HG03159 (cell line): ENCODE measurements around the gene RTN1.

Experiments used
- ATAC-seq: cut with Tn5 transposase; IDR thresholded peaks from one replicate; pipeline ENCODE4 v1.9.1; 2021; ENCODE audit warnings: mild to moderate bottlenecking, moderate library complexity; ENCODE audit not compliant: unreplicated experiment

The RTN1 gene

GRCh38 chr14:59576332-59577294 is 294.0 kb downstream of the RTN1 start, which contains the start of gene CCDC175:
CCDC175 (minus strand) TSS chr14:59576812; CDS start chr14:59576775, 37 bp downstream.
- peak; percentile 97 for ATAC-seq

GRCh38 chr14:59570122-59570521 is 300.5 kb downstream of the RTN1 start:
- no peak for ATAC-seq

DNA sequence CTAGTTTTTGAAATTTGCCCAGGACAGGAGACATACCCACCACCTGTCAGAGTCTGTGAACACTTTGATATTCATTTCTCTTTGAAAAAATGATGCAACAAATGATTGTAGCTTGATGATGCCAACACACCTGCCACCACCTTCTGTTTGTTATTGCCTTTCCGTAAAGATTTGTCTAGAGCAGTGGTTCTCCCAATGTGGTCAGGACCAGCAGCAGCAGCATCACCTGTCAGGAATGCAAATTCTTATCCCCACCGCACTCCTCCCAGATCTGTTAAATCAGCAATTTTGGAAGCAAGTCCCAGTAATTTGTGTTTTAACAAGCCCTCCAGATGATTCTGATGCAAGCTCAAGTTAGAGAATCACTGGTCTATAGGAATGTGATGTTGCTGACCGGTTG is 303.9 kb downstream of the RTN1 start:
- ATAC-seq = no peak

GRCh38 chr14:59566296-59566695 is 304.3 kb downstream of the RTN1 start:
- no peak for ATAC-seq

DNA sequence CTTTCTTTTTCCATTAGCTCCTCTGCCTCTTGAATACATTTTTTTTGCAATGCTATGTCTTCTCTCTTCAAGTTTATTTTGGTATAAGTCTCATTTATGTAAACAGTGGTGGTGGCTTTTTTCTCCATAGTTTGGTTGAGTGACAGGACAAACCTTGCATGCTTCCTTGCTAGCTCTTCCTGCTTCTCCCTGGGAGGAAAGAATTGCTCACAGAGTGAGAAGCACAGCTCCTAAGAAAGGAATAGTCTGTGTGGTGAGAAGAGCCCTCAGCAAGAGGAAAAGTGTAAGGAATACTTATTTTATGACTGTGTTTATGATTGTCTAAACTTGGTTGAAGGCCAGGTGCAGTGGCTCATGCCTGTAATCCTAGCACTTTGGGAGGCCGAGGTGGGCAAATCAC is 305.5 kb downstream of the RTN1 start:
- ATAC-seq = no peak

DNA sequence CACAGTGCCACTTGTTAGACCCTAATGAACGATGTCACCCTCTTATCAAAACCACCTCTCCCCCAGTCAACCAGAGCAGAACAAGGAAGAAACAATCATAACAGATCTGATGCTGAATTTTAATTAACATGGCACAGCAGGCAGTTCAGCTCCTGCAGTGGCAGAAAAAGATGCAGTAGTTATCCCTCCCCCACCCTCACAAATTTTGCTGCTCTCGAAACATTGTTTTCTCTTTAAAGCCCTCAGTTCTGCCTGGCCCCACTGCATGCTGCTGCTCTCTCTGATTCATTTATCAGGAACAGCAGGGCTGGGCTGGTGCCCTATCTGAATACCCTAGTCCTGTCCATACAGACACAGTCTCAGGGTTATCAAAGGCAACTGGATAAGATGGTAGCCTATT is 306.2 kb downstream of the RTN1 start:
- ATAC-seq = no peak

DNA sequence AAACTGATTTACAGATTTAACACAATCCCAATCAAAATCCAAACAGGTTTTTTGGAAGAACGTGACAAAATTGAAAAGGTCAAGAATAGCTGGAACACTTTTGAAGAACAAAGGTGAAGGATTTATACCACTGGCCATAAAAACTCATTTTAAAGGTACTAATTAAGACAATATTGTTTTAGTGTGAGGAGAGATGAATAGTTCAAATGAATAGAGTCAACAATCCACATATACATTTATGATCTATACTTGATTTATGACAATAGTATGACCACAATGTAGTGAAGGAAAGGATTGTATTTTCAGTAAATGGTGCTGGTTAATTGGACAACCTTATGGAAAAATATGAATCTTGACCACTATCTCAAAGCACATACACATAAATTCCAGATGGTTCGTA is 323.3 kb downstream of the RTN1 start:
- no peak for ATAC-seq
